ENCODE data around the gene MEIS2.

MEIS2 gene

GRCh38 chr15:36880224-36880912 is 220.0 kb downstream of the MEIS2 start:
- DNase-seq (ENCODE audit: low read depth), result peak; percentile 15
- H3K4me3 ChIP-seq (ENCODE audit: low read length), result peak overlapping the region; percentile 26
- no peak for TF ChIP-seq CTCF (IDR thresholded peaks at IDR 0.05; ENCODE audit: insufficient read depth, low read depth, low read length, missing control alignments)

GRCh38 chr15:36879568-36880222 is 220.7 kb downstream of the MEIS2 start:
- no peak for DNase-seq (ENCODE audit: low read depth)
- no peak for TF ChIP-seq CTCF (IDR thresholded peaks at IDR 0.05; ENCODE audit: insufficient read depth, low read depth, low read length, missing control alignments)
- H3K4me3 ChIP-seq (ENCODE audit: low read length), result no peak overlapping the region

GRCh38 chr15:36878684-36879262 is 221.6 kb downstream of the MEIS2 start:
- no peak for DNase-seq (ENCODE audit: low read depth)
- TF ChIP-seq CTCF (IDR thresholded peaks at IDR 0.05; ENCODE audit: insufficient read depth, low read depth, low read length, missing control alignments), result no peak
- H3K4me3 ChIP-seq (ENCODE audit: low read length), result no peak overlapping the region

GRCh38 chr15:36877796-36878683 is 222.3 kb downstream of the MEIS2 start:
- no peak for DNase-seq (ENCODE audit: low read depth)
- no peak overlapping the region for H3K4me3 ChIP-seq (ENCODE audit: low read length)
- TF ChIP-seq CTCF (IDR thresholded peaks at IDR 0.05; ENCODE audit: insufficient read depth, low read depth, low read length, missing control alignments), result no peak

GRCh38 chr15:36877294-36877693 is 223.1 kb downstream of the MEIS2 start:
- TF ChIP-seq CTCF (IDR thresholded peaks at IDR 0.05; ENCODE audit: insufficient read depth, low read depth, low read length, missing control alignments), result no peak
- no peak for DNase-seq (ENCODE audit: low read depth)

GRCh38 chr15:36875740-36876334 is 224.5 kb downstream of the MEIS2 start:
- TF ChIP-seq CTCF (IDR thresholded peaks at IDR 0.05; ENCODE audit: insufficient read depth, low read depth, low read length, missing control alignments), result no peak
- no peak for DNase-seq (ENCODE audit: low read depth)
- no peak overlapping the region for H3K4me3 ChIP-seq (ENCODE audit: low read length)

More at GRCh38 chr15:36877294-36877693, 223.1 kb downstream of the MEIS2 start:
- H3K4me3 ChIP-seq (ENCODE audit: low read length), result no peak overlapping the region

Data from epithelial cell of esophagus (primary cell).